Stimulated activated CD4-positive, alpha-beta T cell treated with anti-CD3 and anti-CD28 coated beads, Interleukin-4, amount 100 ng/mL, for 1 hour (primary cell): ENCODE data around the gene NFIA.

Experiments
- DNase-seq: peaks from one replicate; pipeline ENCODE4 v3.0.0-alpha.2; 2020

Gene NFIA

DNA sequence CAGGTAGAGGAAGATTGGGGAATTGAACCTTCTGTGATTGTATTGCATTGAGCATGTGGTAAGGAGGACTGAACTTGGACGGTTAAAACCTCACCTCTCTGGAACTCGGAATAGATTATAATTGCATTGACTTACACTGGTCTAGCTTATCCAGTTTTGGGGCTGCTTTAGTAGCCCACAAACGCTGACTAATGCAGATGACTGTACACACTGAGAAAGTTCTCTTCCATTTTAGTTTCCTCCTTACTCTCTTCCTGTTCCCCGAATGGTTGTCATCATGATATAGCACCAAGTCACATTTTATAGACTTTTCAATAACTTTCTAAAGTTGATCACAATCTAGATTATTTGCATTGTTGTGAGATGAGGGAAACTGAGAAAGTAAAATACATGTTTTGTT is 78.2 kb downstream of the NFIA start:
- DNase-seq, result no peak

DNA sequence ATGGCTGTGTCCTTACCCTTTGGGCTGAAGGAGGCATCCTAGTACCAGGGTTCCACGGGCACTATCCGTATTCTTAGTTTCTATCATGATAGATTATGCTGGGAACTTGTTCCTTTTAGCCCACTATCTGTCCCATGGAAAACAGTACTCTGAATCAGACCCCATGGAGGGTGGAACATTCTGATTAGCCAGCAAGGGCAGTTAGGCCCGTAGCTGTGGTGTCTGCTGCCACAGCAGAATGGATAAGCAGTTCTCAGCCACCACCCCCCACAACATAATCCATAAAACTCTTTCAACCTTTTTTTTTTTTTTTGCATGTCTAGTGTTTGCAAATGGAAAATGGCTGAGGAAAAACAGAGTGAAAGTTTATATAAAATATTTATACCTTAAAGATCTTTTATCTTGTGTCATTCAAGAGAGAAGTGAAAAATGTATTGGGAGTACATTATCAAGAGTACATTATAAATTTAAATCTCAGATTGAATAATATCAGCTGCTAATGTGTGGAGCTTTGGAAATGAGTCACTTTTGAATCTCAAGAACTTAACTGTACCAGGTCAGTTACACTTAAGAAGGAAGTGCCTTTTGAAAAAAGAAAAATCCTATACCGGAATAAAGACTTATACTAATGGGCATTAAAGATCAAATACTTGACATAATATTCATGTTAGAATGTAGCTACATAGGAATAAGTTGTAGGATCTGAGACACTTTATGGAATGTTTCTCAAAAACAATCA is 80.3 kb downstream of the NFIA start:
- no peak for DNase-seq

DNA sequence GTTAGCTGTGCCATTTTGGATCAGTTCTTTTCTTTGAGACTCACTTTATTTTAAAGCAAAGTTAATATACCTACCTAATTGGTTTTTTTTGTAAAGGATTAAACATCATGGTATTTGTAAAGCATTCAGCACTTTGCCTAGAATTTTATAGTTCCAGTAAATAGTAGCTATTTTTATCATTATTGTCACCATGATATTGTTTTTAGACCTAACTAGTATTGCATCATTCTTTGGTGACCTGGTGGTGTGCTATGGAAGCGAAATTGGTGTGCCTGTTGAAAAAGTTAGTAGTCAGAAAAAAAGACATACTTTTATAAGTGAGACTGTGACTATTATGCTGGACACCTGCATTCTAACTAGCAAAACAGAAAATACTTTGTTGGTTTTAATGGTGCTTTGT is 81.0 kb downstream of the NFIA start:
- DNase-seq, result no peak

DNA sequence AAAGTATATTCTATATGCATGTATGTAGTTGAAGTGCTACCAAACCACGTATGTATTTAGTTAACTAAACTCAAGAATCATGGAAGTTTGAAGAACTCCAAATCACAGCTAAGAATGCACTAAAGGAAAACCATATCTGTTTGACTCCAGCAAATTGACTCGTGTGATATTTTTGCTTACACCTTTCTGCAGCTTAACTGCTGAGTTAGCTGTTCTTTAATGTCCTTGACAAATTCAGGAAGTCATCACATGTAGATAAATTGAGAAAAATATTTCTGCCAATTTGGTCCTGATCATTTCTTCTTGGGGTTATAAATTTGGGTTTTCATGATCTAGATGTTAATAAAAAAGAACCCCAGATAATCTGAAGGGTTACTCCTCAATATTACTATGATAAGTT is 83.0 kb downstream of the NFIA start:
- DNase-seq, result no peak

DNA sequence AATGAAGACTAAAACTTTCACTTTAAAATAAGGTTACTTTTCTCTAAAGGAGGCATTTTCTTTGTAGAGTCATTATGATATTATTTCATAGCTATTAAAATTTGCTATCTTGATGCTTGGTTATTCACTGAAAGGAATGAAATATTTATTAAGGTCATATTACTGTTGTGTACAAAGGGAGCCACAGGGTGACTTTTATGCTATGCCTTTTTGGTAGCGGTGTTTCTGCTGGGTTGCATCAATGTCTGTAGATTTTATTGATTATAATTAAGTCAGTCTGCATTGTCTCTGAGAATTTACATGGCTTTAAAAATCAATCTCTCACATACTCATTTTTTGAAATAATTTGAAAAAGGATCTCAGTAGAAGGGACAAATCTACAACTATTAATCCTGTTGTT is 84.9 kb downstream of the NFIA start:
- DNase-seq, result no peak

DNA sequence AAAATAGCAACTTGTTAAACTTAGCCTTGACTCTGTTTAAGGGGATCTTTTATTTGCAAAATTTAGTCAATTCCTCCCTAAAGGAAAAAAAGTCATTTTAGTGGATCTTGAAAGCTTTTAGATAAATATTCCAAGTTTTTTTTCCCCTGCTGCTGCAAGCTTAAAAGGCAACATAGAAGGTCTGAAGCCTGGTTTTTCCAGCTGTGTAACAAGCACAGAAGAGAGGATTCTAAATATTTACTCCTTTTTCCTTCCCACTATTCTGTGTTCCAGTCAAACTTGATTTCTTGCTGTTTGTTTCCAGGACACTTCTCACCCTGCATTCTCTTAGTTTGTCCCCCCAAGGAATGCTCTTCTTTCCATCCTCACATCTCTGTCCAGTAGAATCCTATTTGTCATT is 86.7 kb downstream of the NFIA start:
- DNase-seq, result no peak

DNA sequence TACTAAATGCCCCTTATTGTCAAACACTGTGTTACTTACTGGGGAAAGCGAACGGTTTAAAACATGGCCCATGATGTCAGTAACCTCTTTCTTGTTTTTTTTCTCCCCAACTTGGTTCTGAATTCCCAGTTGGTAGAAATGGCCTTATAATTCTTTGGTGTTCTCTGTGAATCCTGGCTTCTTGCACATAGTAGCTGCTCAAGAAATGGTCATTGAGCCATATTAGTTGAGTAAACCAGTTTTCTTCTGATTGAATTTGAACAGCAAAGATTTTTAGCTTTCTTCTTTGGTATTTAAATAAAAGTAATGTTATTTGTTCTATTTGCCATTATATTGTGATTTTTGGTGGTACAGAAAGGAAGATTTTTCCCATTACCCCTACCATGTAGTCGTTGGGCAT is 87.3 kb downstream of the NFIA start:
- no peak for DNase-seq

DNA sequence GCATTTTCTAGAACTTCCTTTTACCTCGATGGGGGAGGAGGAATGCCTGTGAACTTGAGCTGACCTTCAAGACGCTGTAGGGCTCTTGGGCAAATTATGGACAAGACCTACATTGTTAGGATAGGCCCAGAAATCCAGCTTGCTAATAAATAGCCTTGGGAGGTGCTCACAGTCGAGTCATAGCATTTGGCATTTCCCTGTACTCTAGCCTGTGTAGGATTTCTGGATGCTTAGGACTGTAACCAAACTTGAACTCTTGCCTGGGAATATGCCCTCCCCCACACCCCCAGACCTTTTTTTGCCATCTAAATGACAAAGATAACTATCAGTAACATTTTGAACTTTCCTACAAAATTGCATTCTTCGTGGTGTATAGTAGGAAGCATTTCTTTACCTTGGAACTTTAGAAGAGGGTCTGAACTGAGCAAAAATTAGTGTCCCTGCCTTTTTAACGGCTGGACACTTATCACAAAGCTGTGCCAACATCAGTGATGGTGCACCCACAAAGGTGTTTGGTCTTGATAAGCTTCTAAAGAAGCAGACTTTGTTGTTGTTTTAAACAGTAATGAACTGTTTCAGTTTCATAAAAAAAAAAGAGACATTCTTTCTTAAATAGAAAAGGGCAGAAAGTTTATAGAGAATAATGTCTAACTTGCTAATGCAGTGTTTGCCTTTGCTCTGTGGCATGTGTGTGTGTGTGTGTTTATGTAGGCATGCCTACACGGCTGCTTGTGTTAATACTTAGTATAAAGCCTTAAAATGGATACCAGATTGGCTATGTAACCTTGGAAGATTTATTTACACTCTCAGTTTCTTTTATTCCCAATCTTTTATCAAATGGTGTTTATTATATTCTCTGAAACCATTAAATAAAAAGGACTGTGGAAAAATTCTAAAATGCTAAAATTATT is 88.2 kb downstream of the NFIA start:
- no peak for DNase-seq

DNA sequence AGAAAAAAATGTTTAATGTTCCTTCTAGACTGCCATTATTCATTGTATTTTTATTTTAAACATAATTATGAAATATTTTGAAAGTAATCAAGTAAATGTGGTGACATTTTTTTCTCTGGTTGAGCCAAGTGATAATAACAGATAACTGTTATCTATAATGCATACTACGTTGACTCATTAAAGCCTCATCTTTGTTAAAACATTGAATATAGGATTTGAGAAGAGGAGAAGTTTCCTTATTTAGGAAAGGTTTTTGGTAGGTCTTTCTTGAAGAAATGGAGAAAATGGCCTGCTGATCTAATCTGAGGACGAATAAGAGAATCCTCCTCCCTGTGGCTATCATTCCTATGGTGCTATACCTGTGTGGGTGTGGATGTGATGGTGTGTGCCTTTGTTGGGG is 89.0 kb downstream of the NFIA start:
- no peak for DNase-seq

DNA sequence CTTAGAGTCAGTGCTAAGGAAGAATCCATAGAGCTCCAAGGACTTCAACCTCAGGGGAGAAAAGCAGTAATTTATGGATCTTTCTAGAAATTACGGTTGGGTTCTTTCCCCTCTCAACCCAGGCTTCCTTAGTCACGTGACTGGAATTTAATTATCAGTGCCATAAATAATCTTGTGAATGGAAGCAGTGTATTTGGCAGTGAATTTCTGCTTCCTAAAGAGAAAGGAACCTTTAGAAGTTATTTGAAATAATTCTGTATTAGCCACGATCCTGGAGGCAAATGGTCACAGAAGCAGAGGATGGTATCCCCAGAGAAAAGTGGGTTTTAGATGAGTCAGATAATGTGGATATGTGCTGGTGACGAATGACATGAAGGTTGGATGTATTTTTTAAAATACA is 89.6 kb downstream of the NFIA start:
- no peak for DNase-seq

DNA sequence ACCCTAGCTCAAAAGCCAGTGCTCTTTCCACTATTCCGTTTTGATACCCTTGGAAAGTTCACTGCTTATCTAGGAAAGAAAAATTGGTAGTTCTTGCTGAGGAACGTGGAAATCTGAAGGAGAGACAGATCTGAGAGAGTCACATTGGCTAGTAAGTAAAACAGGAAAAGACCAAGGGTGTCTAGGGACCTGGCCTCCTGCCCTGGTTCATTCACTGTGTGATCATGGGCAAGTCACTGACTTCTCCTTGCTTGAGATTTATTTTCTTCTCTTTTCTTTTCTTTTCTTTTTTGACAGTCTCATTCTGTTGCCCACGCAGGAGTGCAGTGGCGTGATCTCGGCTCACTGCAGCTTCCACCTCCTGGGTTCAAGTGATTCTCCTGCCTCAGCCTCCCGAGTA is 90.8 kb downstream of the NFIA start:
- DNase-seq, result no peak

DNA sequence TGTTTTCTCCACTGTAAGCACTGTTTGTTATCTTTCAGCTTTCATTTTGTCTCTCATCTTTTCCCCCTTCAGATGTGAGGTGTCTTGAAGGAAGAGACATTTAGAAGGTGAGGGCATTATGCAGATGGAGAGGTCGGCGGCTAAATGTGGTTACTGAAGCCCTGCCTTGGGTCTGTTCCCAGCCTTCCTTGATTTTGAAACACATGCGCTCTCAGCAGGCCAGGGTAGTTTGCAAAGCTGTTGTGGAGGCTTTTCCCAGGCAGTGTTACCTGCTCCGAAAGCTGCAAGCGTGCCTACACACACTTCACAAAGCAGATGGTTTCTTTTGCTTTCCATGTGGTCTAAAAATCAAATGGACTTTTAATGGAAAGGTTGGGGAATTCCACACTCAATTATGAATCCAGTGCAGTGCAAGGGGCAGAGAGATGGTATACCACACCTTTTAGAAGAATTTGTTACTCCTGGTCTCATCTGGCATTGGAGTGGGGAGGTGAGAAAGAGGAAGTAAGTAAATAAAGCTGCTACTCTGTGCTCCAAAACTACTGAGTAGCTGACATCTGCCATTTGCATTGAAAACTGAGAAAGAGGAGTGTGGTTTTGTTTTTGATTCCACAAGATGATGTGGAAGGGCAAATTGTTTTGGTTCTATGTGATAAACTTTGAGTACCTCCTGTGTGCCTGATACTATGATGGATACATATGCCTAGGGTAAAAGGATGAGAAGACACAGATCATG is 91.9 kb downstream of the NFIA start:
- DNase-seq, result no peak

DNA sequence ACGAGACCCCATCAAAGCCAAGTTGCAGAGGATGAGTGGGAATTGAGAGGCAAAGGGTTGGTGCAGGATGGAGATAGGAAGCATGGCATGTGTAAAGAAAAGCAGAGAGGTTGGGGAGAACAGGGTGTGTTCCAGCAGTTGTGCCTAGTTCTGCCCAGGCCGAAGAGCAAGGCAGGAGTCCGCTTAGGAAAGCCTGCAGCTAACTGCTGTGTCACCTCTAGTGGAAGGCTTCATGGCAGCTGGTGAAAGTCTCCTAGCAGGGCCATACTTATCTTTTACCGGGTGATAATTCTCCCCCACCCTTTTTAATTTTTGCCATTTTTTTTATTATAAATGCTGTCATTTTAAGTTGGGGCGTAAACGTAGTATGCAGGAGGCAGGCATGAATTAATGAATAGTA is 93.6 kb downstream of the NFIA start:
- DNase-seq, result no peak

DNA sequence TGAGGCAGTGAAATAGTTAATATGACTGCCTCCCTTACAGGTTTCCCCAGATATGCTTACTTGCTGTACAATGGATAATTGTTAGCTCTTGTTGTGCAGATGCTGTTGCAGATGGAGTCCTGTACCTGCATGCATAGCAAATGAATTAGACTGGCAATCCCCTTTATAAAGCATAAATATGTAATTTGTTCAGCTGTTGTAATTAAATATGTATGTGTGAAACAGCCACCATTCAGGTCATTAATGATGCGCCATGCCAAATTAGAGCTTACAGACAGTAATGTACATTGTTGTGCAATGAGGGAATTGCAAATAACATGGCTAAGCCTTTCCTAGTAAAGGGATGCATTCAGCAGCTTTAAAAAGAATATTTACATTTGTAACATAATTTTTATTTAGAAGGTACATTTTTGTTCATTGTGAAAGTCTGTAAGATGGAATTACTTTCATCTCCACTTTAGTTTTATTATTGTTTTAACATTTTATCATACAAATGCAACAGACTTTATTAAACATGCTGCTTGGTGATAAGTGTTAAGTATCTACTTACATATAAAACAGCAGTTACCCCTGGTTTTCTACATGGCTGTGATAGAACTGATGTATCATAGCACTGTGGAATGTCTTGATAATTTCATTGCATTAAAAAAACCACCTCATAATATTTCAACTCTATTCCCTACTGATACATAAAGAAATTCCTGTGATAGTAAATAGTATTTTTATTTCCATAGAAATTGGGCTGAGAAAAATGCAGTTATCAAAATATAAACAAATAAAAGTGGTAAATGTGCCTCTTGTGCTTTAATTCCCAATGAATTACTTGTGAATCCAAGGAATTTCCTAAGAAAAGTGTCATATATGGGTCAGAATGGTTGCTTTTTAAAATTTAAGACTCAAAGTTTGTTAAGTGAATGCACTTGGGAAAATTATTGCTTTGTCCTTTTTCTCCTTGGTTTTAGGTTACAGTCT is 99.0 kb downstream of the NFIA start:
- no peak for DNase-seq

DNA sequence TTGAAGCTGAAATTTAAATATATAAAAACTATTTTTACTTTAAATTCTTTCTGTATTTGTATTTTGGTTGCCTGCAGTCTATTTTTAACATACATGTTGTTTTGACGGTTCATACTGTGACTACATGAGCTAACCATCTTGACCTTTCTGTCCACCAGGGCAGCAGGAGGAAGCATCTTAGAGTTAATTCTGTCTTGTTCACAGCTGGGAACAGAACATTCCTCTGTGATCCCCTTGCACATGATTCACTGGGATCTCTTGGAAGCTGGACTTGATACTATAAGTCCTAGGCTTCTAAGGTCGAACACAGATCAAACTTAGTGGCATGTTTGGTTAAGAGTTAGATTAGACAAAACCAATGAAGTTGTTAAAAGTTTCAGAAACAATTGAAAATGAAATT is 99.7 kb downstream of the NFIA start:
- DNase-seq, result no peak

DNA sequence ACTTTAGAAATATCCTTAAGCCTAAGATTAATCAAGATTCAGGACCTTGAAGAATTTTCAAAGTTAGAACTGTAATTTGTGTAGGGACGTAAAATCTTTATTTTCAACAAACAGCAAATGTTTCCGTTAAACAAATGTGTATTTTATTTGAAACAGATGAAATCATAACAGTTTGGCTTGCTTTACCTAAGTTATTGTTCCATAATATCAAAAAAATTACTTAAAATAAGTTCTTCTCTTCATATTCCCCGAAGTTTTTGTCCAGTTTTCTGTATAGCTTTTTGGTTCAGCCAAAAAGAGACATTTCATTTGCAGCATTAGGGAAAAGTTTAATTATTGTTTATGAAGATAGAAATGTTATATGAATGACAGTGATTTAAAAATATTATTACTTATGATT is 100.1 kb downstream of the NFIA start:
- DNase-seq, result no peak

DNA sequence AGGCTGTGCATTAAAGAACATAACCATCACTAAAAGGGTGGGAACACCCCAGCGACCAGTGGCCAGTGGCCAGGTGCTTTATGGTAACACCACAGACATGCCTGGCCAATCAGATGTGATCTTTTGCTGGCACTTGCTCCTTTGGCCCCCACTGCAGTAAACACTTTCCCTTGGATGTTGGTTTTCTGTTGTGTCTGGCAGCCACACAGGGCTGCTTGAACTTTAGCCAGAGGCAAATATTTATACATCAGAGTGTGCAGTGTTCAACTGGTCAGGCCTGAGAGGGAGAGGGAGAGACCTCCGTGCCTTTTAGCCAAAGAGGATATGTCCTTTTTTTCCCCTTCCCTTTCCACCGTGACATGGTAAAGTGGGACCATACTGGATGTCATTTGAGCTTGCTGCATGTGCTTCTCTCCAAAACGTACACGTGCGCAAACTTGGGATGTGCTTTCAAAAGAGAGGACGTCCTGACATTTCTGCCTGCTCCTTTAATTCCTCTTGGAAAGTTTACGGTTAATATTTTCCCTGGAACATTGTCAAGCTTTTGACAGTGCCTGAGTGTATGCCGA is 101.2 kb downstream of the NFIA start:
- no peak for DNase-seq

DNA sequence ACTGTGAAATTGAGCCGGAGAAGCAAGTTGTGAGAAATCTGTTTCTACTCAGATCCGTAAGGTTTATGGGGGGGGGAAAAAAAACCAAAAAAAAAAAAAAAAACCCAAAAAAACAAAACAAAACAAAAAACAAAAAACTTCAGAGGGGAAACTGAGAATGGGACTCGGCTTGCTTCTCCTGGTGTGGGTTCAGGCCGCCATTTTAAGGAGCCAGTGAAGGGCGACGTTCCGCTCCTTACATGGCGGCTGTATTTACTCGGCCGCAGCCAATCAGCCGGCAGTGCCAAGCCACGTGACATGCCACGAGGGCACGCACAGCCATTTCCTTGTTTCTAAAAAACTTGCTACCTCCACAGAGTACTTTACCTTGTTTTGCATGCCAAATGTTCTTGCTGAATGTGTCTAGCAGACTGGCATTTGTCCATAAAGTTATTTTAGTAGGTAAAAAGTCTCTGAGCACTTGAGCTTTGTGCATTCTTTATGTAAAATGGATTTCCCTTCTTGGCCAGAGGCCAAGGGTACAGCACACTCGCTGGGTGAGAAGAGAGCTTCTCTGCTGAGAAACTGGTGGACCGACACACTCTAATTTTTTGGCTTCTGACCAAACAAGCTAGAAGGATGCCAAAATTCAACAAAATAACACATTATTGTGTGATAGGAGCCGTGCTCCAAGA is 101.8 kb downstream of the NFIA start:
- no peak for DNase-seq

DNA sequence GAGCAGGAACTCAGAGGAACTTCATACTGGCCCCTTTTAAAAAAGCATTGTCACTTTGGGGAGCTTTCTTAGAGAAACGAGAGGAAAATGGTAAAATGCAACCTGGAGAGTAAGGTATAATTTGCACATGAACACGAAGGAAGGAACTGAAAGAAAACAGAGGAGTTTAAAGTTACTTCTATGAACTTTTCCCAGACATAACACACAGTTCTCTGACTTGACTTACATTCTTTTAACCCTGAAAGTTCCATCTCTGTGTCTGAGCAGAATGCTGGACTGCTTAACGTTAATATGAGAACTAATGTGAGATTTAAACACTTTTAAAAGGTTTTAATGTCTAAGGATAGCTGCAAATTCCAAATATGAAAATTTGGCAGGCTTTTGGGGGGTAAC is 102.3 kb downstream of the NFIA start:
- no peak for DNase-seq

DNA sequence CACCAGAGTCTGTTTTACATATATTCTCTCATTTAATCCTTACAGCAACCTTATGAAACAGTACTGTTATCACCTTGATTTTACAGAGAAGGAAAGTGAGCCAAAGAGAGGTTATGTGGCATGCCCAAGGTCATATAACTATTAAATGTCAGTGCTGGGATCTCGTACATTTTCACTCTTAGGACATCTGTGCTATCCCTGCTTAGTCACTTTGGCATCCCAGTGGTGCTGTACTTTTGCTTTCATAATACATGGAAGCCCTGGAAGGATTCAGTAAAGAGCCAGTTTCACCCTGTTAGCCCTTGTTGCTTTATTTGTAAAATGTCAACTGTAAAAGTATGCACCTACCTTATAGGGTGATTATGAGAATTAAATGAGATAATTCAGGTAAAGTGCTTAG is 104.4 kb downstream of the NFIA start:
- DNase-seq, result no peak

DNA sequence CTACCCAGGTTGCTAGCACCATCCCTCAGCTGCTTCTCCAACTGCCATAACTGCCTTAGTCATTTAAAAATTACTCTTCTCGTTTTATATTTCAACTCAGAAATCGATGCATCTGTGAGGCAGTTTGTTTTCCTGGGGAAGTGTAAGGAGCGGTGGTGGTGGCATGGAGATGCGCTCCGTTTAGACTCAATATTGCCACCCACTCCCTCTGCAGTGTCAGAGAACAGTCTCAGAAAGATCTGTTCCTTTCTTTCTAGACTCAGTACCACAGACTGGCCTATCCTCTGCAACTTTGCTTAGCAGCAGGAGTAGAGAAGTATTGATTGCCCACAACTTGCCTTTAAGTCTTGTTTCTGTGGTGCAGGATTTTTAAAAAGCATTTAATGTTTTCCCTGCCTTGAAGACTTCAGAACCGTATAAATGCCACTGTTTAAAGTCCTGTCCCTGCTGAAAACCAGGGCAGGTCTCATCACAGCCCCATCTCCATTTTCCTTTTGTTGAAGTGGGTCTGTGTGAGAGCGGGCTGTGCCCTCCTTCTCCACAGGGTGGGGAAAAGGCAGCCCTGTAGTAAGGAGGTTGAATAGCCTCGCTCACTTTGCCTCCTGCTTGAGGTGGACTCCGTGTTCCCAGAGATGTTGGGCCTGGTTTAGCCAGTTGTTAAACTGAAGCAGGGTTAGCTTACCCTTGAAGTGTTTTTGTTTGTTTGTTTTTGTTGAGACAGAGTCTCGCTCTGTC is 105.2 kb downstream of the NFIA start:
- no peak for DNase-seq
